ENCODE results near the gene SREBF1. TPM values are rescaled to one million over a fixed set of nuclear protein-coding genes. Genes with fewer than 3 reads are reported as not detected.

Gene SREBF1
- total RNA-seq, 1 experiment from 2014 or later, result 17.2 TPM

- Histone ChIP-seq H3K27ac (no peak overlapping the region), H3K27me3 (replicated peaks) (no peaks in the 10 kb centered on the region), H3K36me3 (peaks cover 12% of the 10 kb centered on the region), H3K4me3 (no peak overlapping the region), H3K9me3 (replicated peaks) (no peaks in the 10 kb centered on the region), H3K4me1 (replicated peaks) (peaks cover 8% of the 10 kb centered on the region)
- DNase-seq (ENCODE audit: low read depth in 1 of 2, low spot score in 2 of 2), result no peak
Observed at GRCh38 chr17:17766077-17766743, 70.6 kb downstream of the SREBF1 start.

- DNase-seq (ENCODE audit: low read depth in 1 of 2, low spot score in 2 of 2), result no peak
- Histone ChIP-seq H3K27me3 (replicated peaks) (no peaks in the 10 kb centered on the region), H3K9me3 (replicated peaks) (no peaks in the 10 kb centered on the region), H3K4me3 (no peak overlapping the region), H3K36me3 (peaks cover 13% of the 10 kb centered on the region), H3K27ac (no peak overlapping the region), H3K4me1 (replicated peaks) (peaks cover 8% of the 10 kb centered on the region)
Observed at GRCh38 chr17:17765359-17766076, 71.3 kb downstream of the SREBF1 start.

- DNase-seq (ENCODE audit: low read depth in 1 of 2, low spot score in 2 of 2), result no peak
- Histone ChIP-seq H3K4me1 (replicated peaks) (peaks cover 8% of the 10 kb centered on the region), H3K4me3 (no peak overlapping the region), H3K9me3 (replicated peaks) (no peaks in the 10 kb centered on the region), H3K36me3 (peaks cover 19% of the 10 kb centered on the region), H3K27ac (no peak overlapping the region), H3K27me3 (replicated peaks) (no peaks in the 10 kb centered on the region)
Observed at GRCh38 chr17:17763734-17764133, 73.1 kb downstream of the SREBF1 start.

GRCh38 chr17:17763136-17763535, 73.7 kb downstream of the SREBF1 start:
- no peak for DNase-seq (ENCODE audit: low read depth in 1 of 2, low spot score in 2 of 2)
- no peaks in the 10 kb centered on the region for H3K9me3 ChIP-seq (replicated peaks)
- no peak overlapping the region for H3K4me3 ChIP-seq
- H3K4me1 ChIP-seq (replicated peaks), result peaks cover 8% of the 10 kb centered on the region
- H3K27me3 ChIP-seq (replicated peaks), result no peaks in the 10 kb centered on the region
- peaks cover 19% of the 10 kb centered on the region for H3K36me3 ChIP-seq
- no peak overlapping the region for H3K27ac ChIP-seq

GRCh38 chr17:17762744-17763105, 74.1 kb downstream of the SREBF1 start:
- no peaks in the 10 kb centered on the region for H3K9me3 ChIP-seq (replicated peaks)
- H3K4me1 ChIP-seq (replicated peaks), result peaks cover 8% of the 10 kb centered on the region
- peaks cover 19% of the 10 kb centered on the region for H3K36me3 ChIP-seq
- H3K4me3 ChIP-seq, result no peak overlapping the region
- H3K27me3 ChIP-seq (replicated peaks), result no peaks in the 10 kb centered on the region
- no peak for DNase-seq (ENCODE audit: low read depth in 1 of 2, low spot score in 2 of 2)
- no peak overlapping the region for H3K27ac ChIP-seq

Other genes starting within 250 kb of the SREBF1 start
- 49.2 and 49.3 TPM in 2 replicates for gene PEMT, start 245.3 kb downstream of the SREBF1 start, total RNA-seq (2014; rRNA removed; shearing (Covaris generic))
- gene RAI1, start 155.5 kb downstream of the SREBF1 start, total RNA-seq (2014; rRNA removed; shearing (Covaris generic)), result 7.6 and 12.7 TPM in 2 replicates
- gene TOM1L2, start 135.4 kb upstream of the SREBF1 start, total RNA-seq (2014; rRNA removed; shearing (Covaris generic)), result 32.0 and 36.4 TPM in 2 replicates
- gene DRC3, start 135.9 kb upstream of the SREBF1 start, total RNA-seq (2014; rRNA removed; shearing (Covaris generic)), result 1.8 TPM in 1 of 2 replicates, not detected in the other
- gene ATPAF2, start 202.2 kb upstream of the SREBF1 start, total RNA-seq (2014; rRNA removed; shearing (Covaris generic)), result 17.8 and 44.4 TPM in 2 replicates
- 2.0 and 4.4 TPM in 2 replicates for gene GID4, start 202.4 kb upstream of the SREBF1 start, total RNA-seq (2014; rRNA removed; shearing (Covaris generic))

All from SJSA1 (cell line).